ENCODE results near the gene S100A8.

- TF ChIP-seq CTCF (IDR thresholded peaks at IDR 0.05; ENCODE audit: extremely low read depth in 1 of 2, insufficient read depth in 1 of 2, low read depth in 1 of 2, low read length in 2 of 2) (no peak), EZH2 (IDR thresholded peaks at IDR 0.05; ENCODE audit: borderline replicate concordance, low read depth, low read length, severe bottlenecking) (no peak), MAX (IDR thresholded peaks at IDR 0.05; ENCODE audit: insufficient read depth, insufficient read length) (no peak), POLR2A (IDR thresholded peaks at IDR 0.05; ENCODE audit: low read depth, low read length) (no peak), POLR2AphosphoS5 (IDR thresholded peaks at IDR 0.05; ENCODE audit: insufficient read depth, low read depth, low read length) (no peak), GATA2 (IDR thresholded peaks at IDR 0.05; ENCODE audit: insufficient read depth, insufficient read length, low read depth, low read length) (no peak)
These were observed 42.2 kb upstream of the S100A8 start for GRCh38 chr1:153432874-153433681.

All from endothelial cell of umbilical vein (primary cell).